HepG2 (cell line): Measurements from ENCODE around the gene MTFP1. TPM values are rescaled to one million over a fixed set of nuclear protein-coding genes. Genes with fewer than 3 reads are reported as not detected.
A peak's percentile ranks its signal among the peaks of the same experiment; 100 is the strongest.

ENCODE experiments used
- FOXA3 ChIP-seq: IDR thresholded peaks from 2 replicates; pipeline ENCODE4 v1.6.1; 2016; ENCODE audit warnings: missing genetic modification reagents, missing compliant biosample characterization
- HES4 ChIP-seq: sonication (generic); formaldehyde crosslinking; IDR thresholded peaks from 2 replicates; pipeline ENCODE4 v1.9.0; 2021; ENCODE audit warnings: mild to moderate bottlenecking, missing genetic modification reagents, borderline replicate concordance
- HMGA1 ChIP-seq: sonication (generic); formaldehyde crosslinking; conservative IDR thresholded peaks from 2 replicates; pipeline ENCODE4 v1.4.0; 2020; ENCODE audit warnings: missing genetic modification reagents
- IRX3 ChIP-seq: sonication (generic); formaldehyde crosslinking; IDR thresholded peaks from 2 replicates; pipeline ENCODE4 v1.8.1; 2023; ENCODE audit warnings: mild to moderate bottlenecking, low read depth, missing genetic modification reagents, borderline replicate concordance
- PBX2 ChIP-seq: IDR thresholded peaks from 2 replicates; pipeline ENCODE4 v1.6.1; 2016; ENCODE audit warnings: control low read depth
- PLSCR1 ChIP-seq: sonication (generic); formaldehyde crosslinking; IDR thresholded peaks from 2 replicates; pipeline ENCODE4 v1.5.0; 2020; ENCODE audit warnings: missing genetic modification reagents, mild to moderate bottlenecking, borderline replicate concordance
- TAF15 ChIP-seq: fragments of 200-400 bp; formaldehyde crosslinking; IDR thresholded peaks from one replicate; pipeline ENCODE4 v1.6.1; 2018; ENCODE audit warnings: mild to moderate bottlenecking, low read depth, low read length; ENCODE audit not compliant: poor library complexity, severe bottlenecking
- TOE1 ChIP-seq: sonication (generic); formaldehyde crosslinking; IDR thresholded peaks from 2 replicates; pipeline ENCODE4 v1.4.0; 2020; ENCODE audit warnings: mild to moderate bottlenecking, missing genetic modification reagents
- ZBTB14 ChIP-seq: sonication (generic); formaldehyde crosslinking; IDR thresholded peaks from 2 replicates; pipeline ENCODE4 v1.4.0; 2020; ENCODE audit warnings: missing genetic modification reagents
- ZFP36 ChIP-seq: fragments of 150-350 bp; IDR thresholded peaks from 2 replicates; pipeline ENCODE4 v1.6.1; 2018; ENCODE audit warnings: borderline replicate concordance, low read length, low read depth; ENCODE audit not compliant: partially characterized antibody
- ZFP91 ChIP-seq: sonication (generic); formaldehyde crosslinking; IDR thresholded peaks from 2 replicates; pipeline ENCODE4 v1.9.0; 2022; ENCODE audit warnings: missing genetic modification reagents, mild to moderate bottlenecking, borderline replicate concordance
- ZNF704 ChIP-seq: sonication (generic); formaldehyde crosslinking; IDR thresholded peaks from 2 replicates; pipeline ENCODE4 v1.8.1; 2023; ENCODE audit warnings: mild to moderate bottlenecking, inconsistent platforms, moderate library complexity, missing genetic modification reagents, borderline replicate concordance
- polyA plus RNA-seq, 8 experiments: library from polyadenylated mRNA; depleted of rRNA in 3 of 8; stranded (reverse) in 7 of 8; unstranded in 1 of 8; fragments of >200 nt; fragmentation: Illumina TruSeq in 4 of 8; extraction: Trizol in 4 of 8; gene quantifications; 2 replicates each; pipeline versions ENCODE4 v1.2.1 to v1.2.3, GENCODE V29; 2011 to 2016; ENCODE audit warnings: low read depth in 4 of 8, missing spikeins in 1 of 8, mixed read lengths in 1 of 8; ENCODE audit not compliant: insufficient read depth in 1 of 8
- total RNA-seq, 5 experiments: library from RNA; depleted of rRNA; stranded (reverse); fragments of >200 nt; fragmentation: Illumina TruSeq; extraction: Trizol; gene quantifications; 2 replicates each; pipeline ENCODE4 v1.2.3, GENCODE V29; 2016; ENCODE audit warnings: low read depth in 1 of 5

Gene MTFP1
- total and polyA plus RNA-seq, 2 of the 13 experiments (the other 11 are each of a cell fraction or from before 2014, with no cell fraction given) = 29.5 to 45.6 TPM

- TF ChIP-seq ZBTB14 (CRISPR knock-in tag) = no peak
- no peak for TF ChIP-seq TAF15
- TF ChIP-seq IRX3 (CRISPR knock-in tag) = no peak
- no peak for TF ChIP-seq TOE1
- TF ChIP-seq ZFP36 = no peak
- TF ChIP-seq PLSCR1 = 0 out of 2 replicates have a peak, but pooled peaks have one; percentile 1
- TF ChIP-seq ZFP91 (CRISPR knock-in tag) = no peak
- no peak for TF ChIP-seq HMGA1 (CRISPR knock-in tag)
- TF ChIP-seq FOXA3 (CRISPR knock-in tag) = peak; percentile 49; the same call in 1 of the 2 replicates
- TF ChIP-seq ZNF704 = no peak
- TF ChIP-seq PBX2 (CRISPR knock-in tag) = no peak
- no peak for TF ChIP-seq HES4 (CRISPR knock-in tag)
Observed at GRCh38 chr22:30422481-30423300, 2.9 kb upstream of the MTFP1 start (continued).
